Measurements from ENCODE around the gene PDGFA. TPM values are rescaled to one million over a fixed set of nuclear protein-coding genes. Genes with fewer than 3 reads are reported as not detected.
A peak's percentile ranks its signal among the peaks of the same experiment; 100 is the strongest.

PDGFA gene
- total and polyA plus RNA-seq, 11 donors, result 11.8 to 50.9 (median 20.3) TPM

- 92 to 95% (median 93%) methylated on average over 14 to 18 of the region's 18 CpGs for WGBS, 4 donors
- Histone ChIP-seq H3K27ac (no peak overlapping the region), H3K4me3 (no peak overlapping the region), H3K9me3 (no peaks in the 10 kb centered on the region), H3K36me3 (no peaks in the 10 kb centered on the region), H3K27me3 (no peaks in the 10 kb centered on the region), H3K4me1 (peaks cover 0 to 14% (median 6%) of the 10 kb centered on the region in 12 donors)
- intact Hi-C loops (cut with DNase I), result no loop called here
- DNase-seq (no peak), ATAC-seq (no peak)
- TF ChIP-seq POLR2A (IDR thresholded peaks at IDR 0.05) (no peak), CTCF (IDR thresholded peaks at IDR 0.05) (no peak)
These were observed 24.9 kb upstream of the PDGFA start for GRCh38 chr7:544338-545221.

- DNase-seq, result no peak
These were observed 24.1 kb upstream of the PDGFA start for GRCh38 chr7:543501-544337.

DNA sequence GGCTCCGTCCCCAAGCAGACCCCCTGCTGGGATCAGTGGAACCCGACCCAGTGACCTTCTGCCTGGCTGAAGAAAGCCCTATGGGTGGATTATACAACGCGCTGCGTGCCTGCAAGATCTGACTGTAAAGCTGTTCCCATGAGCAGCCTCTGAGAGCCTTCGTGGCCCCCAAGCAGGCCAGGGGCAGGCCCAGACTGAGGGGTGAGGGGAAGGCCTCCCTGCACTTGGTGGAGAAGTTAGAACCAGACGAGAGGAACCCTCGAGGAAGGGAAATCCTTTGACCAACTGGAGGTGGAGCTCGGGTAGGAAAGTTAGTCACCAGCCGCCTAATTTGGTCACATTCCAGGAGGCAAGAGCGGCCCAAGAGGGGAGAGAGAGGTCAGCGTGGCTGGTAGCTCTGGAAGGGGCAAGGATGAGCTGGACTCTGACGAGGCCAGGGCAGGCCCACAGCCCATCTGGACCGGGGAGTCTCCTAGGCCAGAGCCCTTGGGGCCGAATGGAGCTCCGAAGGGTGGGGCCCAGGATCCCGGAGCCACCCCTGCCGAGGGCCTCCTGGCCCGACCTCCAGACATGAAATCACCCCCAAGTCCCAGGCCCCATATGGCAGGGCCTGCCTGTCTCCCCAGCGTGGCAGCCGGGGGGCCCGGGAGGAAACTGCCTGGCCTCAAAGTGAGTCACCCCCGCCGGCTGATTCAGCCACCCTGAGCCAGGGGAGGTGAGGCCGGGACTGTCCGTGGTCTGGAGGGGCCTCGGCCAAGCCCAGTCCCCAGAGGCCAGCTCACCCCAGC lies 23.3 kb upstream of the PDGFA start:
- Histone ChIP-seq H3K4me1 (peaks cover 0 to 23% (median 14%) of the 10 kb centered on the region in 12 donors), H3K36me3 (no peaks in the 10 kb centered on the region), H3K4me3 (no peak overlapping the region), H3K27me3 (no peaks in the 10 kb centered on the region), H3K9me3 (no peaks in the 10 kb centered on the region), H3K27ac (peak overlapping the region in 5 of 12 donors; percentile 24 to 48 (median 28))
- peak; percentile 17 to 83 (median 45) for ATAC-seq
- intact Hi-C loops (cut with DNase I), result no loop called here
- TF ChIP-seq CTCF (IDR thresholded peaks at IDR 0.05), result no peak
- TF ChIP-seq POLR2A (IDR thresholded peaks at IDR 0.05), result no peak
- WGBS, 4 donors, result 58 to 69% (median 61%) methylated on average over 19 to 27 of the region's 27 CpGs
- peak in 2 of 5 donors; percentile 60 to 82 for DNase-seq

More at GRCh38 chr7:543501-544337, 24.1 kb upstream of the PDGFA start:
- no peaks in the 10 kb centered on the region for H3K9me3 ChIP-seq
- intact Hi-C loops (cut with DNase I), result no loop called here
- 86 to 93% (median 91%) methylated on average over 13 to 18 of the region's 18 CpGs for WGBS, 4 donors
- no peaks in the 10 kb centered on the region for H3K27me3 ChIP-seq
- H3K4me3 ChIP-seq, result no peak overlapping the region
- H3K27ac ChIP-seq, result peak overlapping the region in 3 of 12 donors; percentile 24 to 48 (median 43)
- no peaks in the 10 kb centered on the region for H3K36me3 ChIP-seq
- H3K4me1 ChIP-seq, result peaks cover 0 to 14% (median 7%) of the 10 kb centered on the region in 12 donors
- no peak for ATAC-seq
- TF ChIP-seq POLR2A (IDR thresholded peaks at IDR 0.05) (no peak), CTCF (IDR thresholded peaks at IDR 0.05) (no peak)
